Measurements from ENCODE around the gene GPR15. TPM values are rescaled to one million over a fixed set of nuclear protein-coding genes. Genes with fewer than 3 reads are reported as not detected.

The GPR15 gene
- total RNA-seq, 2 experiments from 2014 or later: 1.1 to 1.3 TPM

- ChIA-PET POLR2A (interaction anchor here (1.6 kb wide), 1 partner anchor 9 kb away, joined by 8 read pairs; the partner anchor contains the start of gene CLDND1), CTCF (interaction anchor here (0.6 to 1.3 kb wide), 4 partner anchors 9 to 64 kb away, joined by 3 to 5 read pairs (median 4); partner anchors contain the start of gene CLDND1)
- Mint-ChIP-seq H3K4me3 (peak overlapping the region; percentile 26), H3K4me1 (peaks cover 38% of the 10 kb centered on the region), H3K27ac (no peak overlapping the region), H3K27me3 (peaks cover 3% of the 10 kb centered on the region), H3K36me3 (ENCODE audit: low read depth) (peaks cover 17% of the 10 kb centered on the region), H3K9me3 (ENCODE audit: low read depth) (no peaks in the 10 kb centered on the region)
- intact Hi-C loops (cut with DNase I, micrococcal nuclease): no loop called here
- ATAC-seq (no peak), DNase-seq (no peak)
Observed at GRCh38 chr3:98532275-98532637, 478 bp downstream of the GPR15 start.

- DNase-seq: no peak
- Mint-ChIP-seq H3K36me3 (ENCODE audit: low read depth) (peaks cover 17% of the 10 kb centered on the region), H3K27me3 (peaks cover 3% of the 10 kb centered on the region), H3K27ac (no peak overlapping the region), H3K4me3 (peak overlapping the region; percentile 26), H3K4me1 (peaks cover 39% of the 10 kb centered on the region), H3K9me3 (ENCODE audit: low read depth) (no peaks in the 10 kb centered on the region)
- no peak for ATAC-seq
- intact Hi-C loops (cut with DNase I, micrococcal nuclease): no loop called here
- POLR2A ChIA-PET: interaction anchor here (1.6 kb wide), 1 partner anchor 10 kb away, joined by 8 read pairs; the partner anchor contains the start of gene CLDND1
- CTCF ChIA-PET: interaction anchor here (1.0 to 2.9 kb wide), 5 partner anchors 10 to 63 kb away, joined by 3 to 10 read pairs (median 5); partner anchors contain the start of gene CLDND1
Observed at GRCh38 chr3:98532709-98533571, 1.2 kb downstream of the GPR15 start.

- no peak overlapping the region for H3K27ac Mint-ChIP-seq
- H3K36me3 Mint-ChIP-seq (ENCODE audit: low read depth): peaks cover 15% of the 10 kb centered on the region
- DNase-seq: no peak
- peaks cover 43% of the 10 kb centered on the region for H3K4me1 Mint-ChIP-seq
- H3K27me3 Mint-ChIP-seq: no peaks in the 10 kb centered on the region
- intact Hi-C loops (cut with DNase I, micrococcal nuclease): no loop called here
- CTCF ChIA-PET: interaction anchor here (2.9 to 4.6 kb wide), 2 partner anchors 24 to 32 kb away, joined by 8 to 25 read pairs; no protein-coding TSS in a partner anchor
- ATAC-seq: no peak
- no peaks in the 10 kb centered on the region for H3K9me3 Mint-ChIP-seq (ENCODE audit: low read depth)
- H3K4me3 Mint-ChIP-seq: peak overlapping the region; percentile 26
- POLR2A ChIA-PET: no interaction called here
Observed at GRCh38 chr3:98534168-98534567, 2.4 kb downstream of the GPR15 start.

- ChIA-PET CTCF (interaction anchor here (1.3 to 4.6 kb wide), 3 partner anchors 24 to 56 kb away, joined by 3 to 25 read pairs (median 8); no protein-coding TSS in a partner anchor), POLR2A (no interaction called here)
- Mint-ChIP-seq H3K27ac (no peak overlapping the region), H3K27me3 (no peaks in the 10 kb centered on the region), H3K4me1 (peaks cover 44% of the 10 kb centered on the region), H3K9me3 (ENCODE audit: low read depth) (no peaks in the 10 kb centered on the region), H3K36me3 (ENCODE audit: low read depth) (peaks cover 15% of the 10 kb centered on the region), H3K4me3 (peak overlapping the region; percentile 44)
- no peak for DNase-seq
- intact Hi-C loops (cut with DNase I, micrococcal nuclease): no loop called here
- no peak for ATAC-seq
Observed at GRCh38 chr3:98534734-98535133, 3.0 kb downstream of the GPR15 start.

- H3K27ac Mint-ChIP-seq: peak overlapping the region; percentile 69
- ChIA-PET POLR2A (interaction anchor here (0.6 to 1.7 kb wide), 9 partner anchors 9 to 721 kb away, joined by 3 to 45 read pairs (median 4); partner anchors contain the start of genes CLDND1 and CPOX), CTCF (interaction anchor here (0.8 to 4.6 kb wide), 10 partner anchors 9 to 36 kb away, joined by 3 to 25 read pairs (median 7); partner anchors contain the start of gene CLDND1)
- DNase-seq: no peak
- intact Hi-C loops (cut with DNase I, micrococcal nuclease): loop anchor here (1.0 kb wide), 3 partner anchors 13 to 29 kb away; no protein-coding TSS in a partner anchor
- H3K4me1 Mint-ChIP-seq: peaks cover 47% of the 10 kb centered on the region
- H3K4me3 Mint-ChIP-seq: peak overlapping the region; percentile 54
- no peaks in the 10 kb centered on the region for H3K27me3 Mint-ChIP-seq
- ATAC-seq: peak; percentile 87
- peaks cover 7% of the 10 kb centered on the region for H3K36me3 Mint-ChIP-seq (ENCODE audit: low read depth)
- H3K9me3 Mint-ChIP-seq (ENCODE audit: low read depth): no peaks in the 10 kb centered on the region
Observed at GRCh38 chr3:98536456-98537017, 4.8 kb downstream of the GPR15 start.

GRCh38 chr3:98540346-98540745 lies 8.6 kb downstream of the GPR15 start:
- no peak for DNase-seq
- intact Hi-C loops (cut with DNase I, micrococcal nuclease): loop anchor here (1.0 kb wide), 1 partner anchor 16 kb away; no protein-coding TSS in a partner anchor

GRCh38 chr3:98541695-98542094 lies 9.9 kb downstream of the GPR15 start:
- Mint-ChIP-seq H3K4me3 (no peak overlapping the region), H3K9me3 (ENCODE audit: low read depth) (no peaks in the 10 kb centered on the region), H3K27ac (no peak overlapping the region), H3K27me3 (no peaks in the 10 kb centered on the region), H3K36me3 (ENCODE audit: low read depth) (peaks cover 3% of the 10 kb centered on the region), H3K4me1 (peaks cover 55% of the 10 kb centered on the region)
- ChIA-PET POLR2A (no interaction called here), CTCF (no interaction called here)
- DNase-seq (no peak), ATAC-seq (no peak)
- intact Hi-C loops (cut with DNase I, micrococcal nuclease): no loop called here

More at GRCh38 chr3:98540346-98540745, 8.6 kb downstream of the GPR15 start:
- Mint-ChIP-seq H3K9me3 (ENCODE audit: low read depth) (no peaks in the 10 kb centered on the region), H3K27me3 (no peaks in the 10 kb centered on the region), H3K27ac (peak overlapping the region; percentile 5), H3K36me3 (ENCODE audit: low read depth) (peaks cover 2% of the 10 kb centered on the region), H3K4me1 (peaks cover 53% of the 10 kb centered on the region), H3K4me3 (no peak overlapping the region)
- ChIA-PET CTCF (interaction anchor here (1.4 to 1.9 kb wide), 2 partner anchors 10 to 16 kb away, joined by 4 to 8 read pairs; no protein-coding TSS in a partner anchor), POLR2A (no interaction called here)
- peak; percentile 47 for ATAC-seq

GRCh38 chr3:98542623-98543022 lies 10.8 kb downstream of the GPR15 start:
- H3K27ac Mint-ChIP-seq: no peak overlapping the region
- H3K4me3 Mint-ChIP-seq: no peak overlapping the region
- ChIA-PET CTCF (interaction anchor here (1.4 kb wide), 1 partner anchor 9 kb away, joined by 4 read pairs; no protein-coding TSS in a partner anchor), POLR2A (no interaction called here)
- no peaks in the 10 kb centered on the region for H3K9me3 Mint-ChIP-seq (ENCODE audit: low read depth)
- DNase-seq (no peak), ATAC-seq (no peak)
- peaks cover 49% of the 10 kb centered on the region for H3K4me1 Mint-ChIP-seq
- H3K36me3 Mint-ChIP-seq (ENCODE audit: low read depth): peaks cover 3% of the 10 kb centered on the region
- intact Hi-C loops (cut with DNase I, micrococcal nuclease): no loop called here
- no peaks in the 10 kb centered on the region for H3K27me3 Mint-ChIP-seq

- ATAC-seq (peak; percentile 94), DNase-seq (no peak)
- POLR2A ChIA-PET: interaction anchor here (0.8 kb wide), 1 partner anchor 10 kb away, joined by 7 read pairs; no protein-coding TSS in a partner anchor
- CTCF ChIA-PET: interaction anchor here (0.7 to 2.6 kb wide), 6 partner anchors 9 to 23 kb away, joined by 3 to 12 read pairs (median 4); partner anchors contain the start of gene CLDND1
- Mint-ChIP-seq H3K9me3 (ENCODE audit: low read depth) (no peaks in the 10 kb centered on the region), H3K4me3 (peak overlapping the region; percentile 41), H3K36me3 (ENCODE audit: low read depth) (peaks cover 5% of the 10 kb centered on the region), H3K4me1 (peaks cover 41% of the 10 kb centered on the region), H3K27me3 (no peaks in the 10 kb centered on the region), H3K27ac (peak overlapping the region; percentile 87)
- intact Hi-C loops (cut with DNase I, micrococcal nuclease): loop anchor here (1.0 kb wide), 2 partner anchors 8 to 10 kb away; no protein-coding TSS in a partner anchor
Observed at GRCh38 chr3:98545940-98546339, 14.2 kb downstream of the GPR15 start.

- Mint-ChIP-seq H3K36me3 (ENCODE audit: low read depth) (peaks cover 3% of the 10 kb centered on the region), H3K4me1 (peaks cover 43% of the 10 kb centered on the region), H3K27ac (no peak overlapping the region), H3K27me3 (no peaks in the 10 kb centered on the region), H3K4me3 (no peak overlapping the region), H3K9me3 (ENCODE audit: low read depth) (no peaks in the 10 kb centered on the region)
- intact Hi-C loops (cut with DNase I, micrococcal nuclease): no loop called here
- ChIA-PET POLR2A (no interaction called here), CTCF (interaction anchor here (1.3 kb wide), 1 partner anchor 13 kb away, joined by 3 read pairs; no protein-coding TSS in a partner anchor)
- ATAC-seq (no peak), DNase-seq (no peak)
Observed at GRCh38 chr3:98548544-98548943, 16.8 kb downstream of the GPR15 start.

- H3K27me3 Mint-ChIP-seq: no peaks in the 10 kb centered on the region
- CTCF ChIA-PET: interaction anchor here (0.8 to 1.7 kb wide), 3 partner anchors 8 to 14 kb away, joined by 3 to 8 read pairs (median 4); no protein-coding TSS in a partner anchor
- H3K36me3 Mint-ChIP-seq (ENCODE audit: low read depth): peaks cover 10% of the 10 kb centered on the region
- H3K4me1 Mint-ChIP-seq: peaks cover 59% of the 10 kb centered on the region
- intact Hi-C loops (cut with DNase I, micrococcal nuclease): no loop called here
- POLR2A ChIA-PET: interaction anchor here (0.6 kb wide), 1 partner anchor 11 kb away, joined by 5 read pairs; no protein-coding TSS in a partner anchor
- no peak overlapping the region for H3K4me3 Mint-ChIP-seq
- DNase-seq (no peak), ATAC-seq (no peak)
- H3K9me3 Mint-ChIP-seq (ENCODE audit: low read depth): no peaks in the 10 kb centered on the region
- no peak overlapping the region for H3K27ac Mint-ChIP-seq
Observed at GRCh38 chr3:98550833-98551232, 19.1 kb downstream of the GPR15 start.

All from activated CD4-positive, alpha-beta T cell treated with anti-CD3 and anti-CD28 coated beads for 36 hours (primary cell).